Measurements from ENCODE around the gene SIAH3.
"Not testable (repeated sequence)": the region's sequence is repeated elsewhere in the genome, so short reads cannot be mapped to it uniquely, and the experiment has no call there.

Gene SIAH3, protein sequence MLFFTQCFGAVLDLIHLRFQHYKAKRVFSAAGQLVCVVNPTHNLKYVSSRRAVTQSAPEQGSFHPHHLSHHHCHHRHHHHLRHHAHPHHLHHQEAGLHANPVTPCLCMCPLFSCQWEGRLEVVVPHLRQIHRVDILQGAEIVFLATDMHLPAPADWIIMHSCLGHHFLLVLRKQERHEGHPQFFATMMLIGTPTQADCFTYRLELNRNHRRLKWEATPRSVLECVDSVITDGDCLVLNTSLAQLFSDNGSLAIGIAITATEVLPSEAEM

DNA sequence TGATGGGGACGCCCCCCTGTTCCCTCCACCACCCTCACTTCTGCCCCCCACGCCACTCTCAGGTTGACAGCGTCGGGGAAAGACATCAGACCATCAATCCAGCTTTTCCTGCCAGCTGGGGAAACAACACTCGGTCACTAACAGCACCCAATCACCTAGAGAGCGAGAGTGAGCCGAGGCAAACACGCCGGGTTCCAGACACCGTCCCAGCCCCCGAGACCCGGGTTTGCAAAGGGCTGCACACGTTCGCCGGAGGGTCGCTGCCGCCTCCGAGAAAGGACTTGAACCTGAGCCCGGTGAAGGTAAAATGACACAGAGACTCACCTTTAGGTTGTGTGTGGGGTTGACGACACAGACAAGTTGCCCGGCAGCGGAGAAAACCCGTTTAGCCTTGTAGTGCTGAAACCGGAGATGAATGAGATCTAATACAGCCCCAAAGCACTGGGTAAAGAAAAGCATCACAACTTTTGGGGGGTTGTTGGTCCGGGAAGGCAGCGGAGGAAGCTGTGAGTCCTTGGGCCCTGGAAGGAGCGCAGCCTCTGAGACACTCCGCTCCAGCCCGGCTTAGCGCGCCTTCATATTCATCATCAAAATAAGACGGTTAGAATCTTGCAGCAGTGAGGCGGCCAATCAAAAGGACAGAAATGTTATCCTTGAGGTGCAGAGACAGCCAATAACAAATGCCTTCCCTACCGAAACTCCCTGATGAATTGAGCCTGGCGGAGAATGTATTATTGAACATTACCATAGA lies at the start of gene SIAH3:
TSS of gene SIAH3 (minus strand) at position 583 of the 751 bp plus-strand sequence. CDS start at position 459, 124 bp downstream.
- peak; percentile 11 for DNase-seq

DNA sequence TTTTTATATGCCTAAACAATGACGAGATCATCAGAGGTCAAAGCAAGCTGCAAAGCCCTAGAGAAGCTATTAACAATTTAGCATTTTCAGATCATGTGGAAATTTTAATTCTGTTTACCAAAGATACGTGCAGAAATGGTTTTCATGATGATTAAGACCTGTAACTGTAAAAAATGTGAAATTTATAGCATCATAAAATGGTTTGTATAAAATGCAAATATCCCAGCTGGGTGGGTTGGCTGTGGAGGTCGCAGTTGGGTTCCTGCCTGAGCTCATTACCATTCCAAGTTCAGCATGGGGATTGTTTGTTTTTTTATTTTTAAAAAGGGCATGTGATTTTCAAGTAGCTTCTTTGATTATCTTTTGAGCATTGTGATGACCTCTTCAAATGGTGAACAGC lies 47.9 kb upstream of the SIAH3 start:
- no peak for DNase-seq

DNA sequence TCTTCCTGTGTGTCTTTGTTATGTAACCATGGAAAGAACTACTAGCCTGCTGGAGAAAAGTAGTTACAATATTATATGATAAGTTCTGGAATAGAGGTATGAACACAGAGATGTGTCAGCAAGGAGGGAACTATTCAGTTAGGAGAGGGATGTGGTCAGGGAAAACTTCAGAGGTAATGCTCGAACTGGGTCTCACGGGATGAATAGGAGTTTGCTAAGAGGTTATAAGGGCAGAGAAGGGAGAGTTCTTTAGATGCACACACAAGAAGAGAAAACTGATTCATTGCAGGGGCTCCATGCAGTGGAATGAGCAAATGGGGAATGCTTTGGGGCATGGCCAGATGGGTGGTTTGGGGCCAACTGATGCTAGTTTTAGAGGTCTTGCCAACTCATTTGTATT lies 46.0 kb upstream of the SIAH3 start:
- no peak for DNase-seq

DNA sequence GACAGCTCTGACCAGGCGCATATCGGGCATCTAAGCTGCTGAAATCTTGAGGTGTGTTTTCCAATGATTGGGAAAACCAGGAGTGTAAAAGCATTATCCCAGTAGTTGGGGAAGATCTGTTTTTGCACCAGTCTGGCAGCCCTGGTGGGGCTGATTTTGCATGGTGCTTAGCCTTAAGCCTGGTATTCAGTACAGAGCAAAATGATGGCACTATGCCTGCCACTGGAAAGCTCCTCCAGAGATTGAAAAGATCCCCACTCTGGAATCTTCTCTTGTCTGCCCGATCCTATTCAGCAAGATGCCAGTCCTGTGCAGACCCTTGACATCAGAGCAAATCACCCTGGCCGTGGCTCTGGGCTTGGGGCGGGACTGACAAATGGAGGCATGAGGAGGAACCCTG lies 44.7 kb upstream of the SIAH3 start:
- no peak for DNase-seq

DNA sequence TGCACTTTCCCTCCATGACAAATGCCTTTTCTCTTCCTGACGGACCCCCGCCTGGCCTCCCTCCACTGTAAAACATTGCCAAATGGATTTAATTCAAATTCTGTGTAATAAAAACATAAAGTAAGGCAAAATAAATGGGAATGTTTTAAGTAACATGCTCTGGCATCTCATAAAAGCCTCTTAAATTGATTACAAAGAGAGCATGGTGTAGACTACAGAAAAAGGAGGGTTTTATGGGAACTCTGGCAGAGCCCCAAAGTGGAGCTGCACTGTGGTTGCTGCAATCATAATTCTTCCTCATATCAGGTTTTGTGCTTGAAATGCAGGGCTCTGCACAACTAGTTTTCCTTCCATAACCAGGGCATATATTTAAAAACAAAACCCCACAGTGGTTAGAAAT lies 44.3 kb upstream of the SIAH3 start:
- no peak for DNase-seq

DNA sequence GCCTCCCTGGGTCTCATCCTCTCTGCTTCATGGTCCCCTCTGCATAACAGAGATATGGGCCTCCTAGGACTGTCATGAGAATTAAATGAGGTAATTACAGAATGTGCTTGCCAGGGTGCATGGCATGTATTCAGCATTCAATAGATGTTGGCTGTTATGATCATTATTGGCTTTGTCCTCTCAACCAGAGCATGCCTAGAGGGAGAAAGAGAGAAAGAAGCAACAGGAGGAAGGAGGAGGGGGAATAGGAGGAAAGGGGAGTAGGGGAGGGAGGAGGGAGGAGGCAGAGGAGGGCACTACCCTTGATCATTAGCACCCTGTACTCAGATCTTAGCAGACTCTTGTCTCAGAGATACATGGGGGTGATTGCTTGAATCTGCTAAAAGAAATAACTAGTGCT lies 41.0 kb upstream of the SIAH3 start:
- no peak for DNase-seq

DNA sequence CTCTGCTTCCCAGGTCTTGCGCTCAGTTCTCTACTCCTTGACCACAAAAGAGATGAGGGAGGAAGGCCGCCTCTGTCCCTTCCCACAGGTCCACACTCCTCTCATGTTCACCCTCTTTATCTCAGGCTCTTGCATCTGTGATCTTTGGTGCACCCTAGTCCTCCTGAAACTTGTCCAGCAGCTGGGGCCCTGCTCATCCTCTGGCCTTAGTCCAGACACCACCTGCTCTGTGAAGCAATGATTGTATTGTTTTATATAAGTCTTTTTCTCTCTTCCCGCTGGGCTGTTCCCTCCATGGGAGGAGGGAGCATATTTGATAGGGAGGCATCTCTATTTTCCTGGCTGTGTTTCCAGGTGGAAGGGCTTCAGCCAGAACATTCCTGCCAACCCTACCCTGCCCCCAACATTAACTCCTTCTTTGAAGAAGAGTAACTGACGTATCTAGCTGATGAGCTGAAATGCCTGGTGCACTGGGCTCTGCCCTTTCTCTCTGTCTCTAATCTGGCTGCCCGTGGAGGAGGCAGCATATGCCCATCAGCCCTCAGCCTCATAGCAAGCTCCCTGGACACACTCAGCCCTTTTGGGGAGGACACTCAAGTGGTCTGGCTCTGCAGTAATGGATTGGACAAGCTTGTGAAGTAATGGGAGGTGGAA lies 38.2 kb upstream of the SIAH3 start:
- DNase-seq: no peak

DNA sequence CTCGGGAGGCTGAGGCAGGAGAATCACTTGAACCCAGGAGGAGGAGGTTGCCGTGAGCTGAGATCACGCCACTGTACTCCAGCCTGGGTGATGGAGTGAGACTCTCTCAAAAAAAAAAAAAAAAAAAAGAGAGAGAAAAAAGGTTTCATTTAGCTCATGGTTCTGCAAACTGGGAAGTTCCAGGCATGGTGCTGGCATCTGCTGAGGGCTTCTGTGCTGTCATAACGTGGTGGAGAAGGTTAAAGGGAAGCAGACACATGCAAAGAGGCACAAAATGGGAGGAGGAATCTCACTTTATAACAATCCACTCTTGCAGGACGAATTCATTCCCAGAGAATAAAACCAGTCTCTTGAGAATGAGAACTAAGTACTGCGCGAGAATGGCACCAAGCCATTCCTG lies 34.9 kb upstream of the SIAH3 start:
- no peak for DNase-seq

DNA sequence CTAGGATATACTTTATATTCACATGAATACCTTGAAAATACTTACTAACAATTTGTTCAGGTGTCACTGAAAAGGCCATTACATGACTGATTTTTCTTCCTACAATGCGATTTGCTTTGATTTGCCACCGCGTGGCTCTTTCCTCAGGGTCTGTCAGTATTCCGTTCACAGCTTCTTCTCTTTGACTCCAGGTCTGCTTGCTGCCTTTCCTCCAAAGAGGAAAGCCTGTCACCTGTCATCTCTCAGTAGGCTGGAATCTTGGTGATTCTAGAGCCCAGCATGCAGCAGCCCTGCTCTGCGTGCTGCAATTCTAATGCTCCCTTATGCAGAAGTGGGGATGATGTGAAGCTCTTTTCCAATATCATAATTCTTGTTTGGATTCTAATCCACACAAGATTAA lies 33.6 kb upstream of the SIAH3 start:
- DNase-seq: no peak

DNA sequence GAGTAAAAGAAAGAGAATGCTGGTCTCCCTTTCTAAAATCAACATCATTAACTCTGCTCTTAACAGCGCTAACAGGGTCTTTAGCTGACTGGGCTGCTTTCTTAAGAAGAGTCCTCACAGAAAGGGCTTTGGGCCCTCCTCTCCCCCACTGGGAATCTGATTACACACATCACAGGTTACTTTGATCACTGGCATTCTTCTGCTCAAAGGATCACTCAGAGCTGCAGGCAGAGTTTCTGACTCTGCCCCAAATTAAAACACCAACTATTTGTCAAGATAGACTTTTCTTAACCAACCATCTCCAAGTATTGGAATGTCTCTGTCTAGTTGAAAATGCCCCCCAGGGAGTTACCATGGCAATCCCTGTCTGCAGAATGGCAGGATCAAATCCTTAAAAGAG lies 31.1 kb upstream of the SIAH3 start:
- DNase-seq: no peak

DNA sequence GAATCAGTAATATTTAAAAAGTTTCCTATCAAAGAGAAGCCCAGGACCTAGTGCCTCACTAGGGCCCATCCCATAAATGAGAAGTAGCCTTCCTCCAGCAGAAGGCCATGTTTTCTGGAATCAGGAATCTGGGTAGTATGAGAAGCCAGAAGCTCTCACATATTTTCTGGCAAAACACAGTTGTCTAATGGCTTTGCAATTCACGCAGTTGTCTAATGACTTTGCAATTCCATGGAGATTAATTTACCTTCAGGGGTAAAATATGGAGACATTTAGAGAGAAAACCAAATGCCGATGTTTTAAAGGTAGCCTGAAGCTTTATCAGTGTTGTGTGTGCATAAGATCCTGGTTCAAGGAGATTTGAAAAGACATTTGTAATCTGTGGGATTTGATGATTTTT lies 29.8 kb upstream of the SIAH3 start:
- DNase-seq: no peak

DNA sequence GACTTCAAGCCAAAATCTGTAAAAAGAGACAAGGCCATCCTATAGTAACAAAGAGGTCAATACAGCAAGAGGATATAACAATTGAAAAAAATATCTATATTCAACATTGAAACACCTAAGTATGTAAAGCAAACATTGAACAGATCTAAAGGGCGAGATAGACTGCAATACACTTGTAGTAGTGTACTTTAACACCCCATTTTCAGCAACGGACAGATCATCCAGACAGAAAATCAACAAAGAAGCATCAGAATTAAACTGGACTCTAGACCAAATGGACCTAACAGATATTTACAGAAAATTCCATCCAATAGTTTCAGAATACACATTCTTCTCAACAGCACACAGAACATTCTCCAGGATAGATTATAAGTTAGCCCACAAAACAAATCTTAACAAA lies 28.7 kb upstream of the SIAH3 start:
- DNase-seq: no peak

DNA sequence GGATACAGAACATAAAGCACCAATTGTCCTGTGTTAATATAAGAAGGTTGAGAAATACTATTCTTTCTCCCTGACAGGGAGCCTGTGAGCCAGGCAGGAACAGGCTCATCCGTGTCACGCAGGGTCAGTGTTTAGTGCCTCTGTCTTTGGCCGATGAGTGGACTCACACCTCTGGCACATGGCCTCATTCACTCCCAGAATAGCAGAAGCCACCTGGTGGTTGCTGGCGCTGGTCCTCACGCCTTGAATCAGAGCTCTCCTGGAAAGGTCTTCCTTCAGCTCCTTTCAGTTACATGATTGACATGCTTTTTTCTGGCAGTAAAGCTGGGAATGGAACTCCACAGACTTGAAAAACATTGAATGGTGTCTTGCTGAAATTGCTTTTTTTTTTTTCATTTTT lies 28.1 kb upstream of the SIAH3 start:
- no peak for DNase-seq

DNA sequence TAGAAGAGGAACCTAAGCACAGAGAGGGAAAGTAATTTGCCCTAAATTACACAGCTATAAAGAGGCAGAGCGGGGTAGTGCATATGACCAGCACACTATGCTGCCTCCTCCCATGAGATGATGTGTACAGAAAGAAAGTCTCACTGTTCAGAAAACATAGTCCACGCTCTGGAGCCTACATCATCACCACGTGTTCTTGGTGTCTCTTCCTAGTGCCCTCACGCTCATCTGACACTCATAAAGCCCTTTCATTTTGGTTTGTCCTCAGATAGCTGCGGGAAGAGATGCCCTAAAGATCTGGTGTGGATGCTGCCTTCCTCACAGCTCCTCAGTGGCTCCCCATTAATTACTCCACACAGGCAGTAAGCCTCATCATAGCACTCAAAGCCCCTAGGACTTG lies 27.4 kb upstream of the SIAH3 start:
- no peak for DNase-seq

DNA sequence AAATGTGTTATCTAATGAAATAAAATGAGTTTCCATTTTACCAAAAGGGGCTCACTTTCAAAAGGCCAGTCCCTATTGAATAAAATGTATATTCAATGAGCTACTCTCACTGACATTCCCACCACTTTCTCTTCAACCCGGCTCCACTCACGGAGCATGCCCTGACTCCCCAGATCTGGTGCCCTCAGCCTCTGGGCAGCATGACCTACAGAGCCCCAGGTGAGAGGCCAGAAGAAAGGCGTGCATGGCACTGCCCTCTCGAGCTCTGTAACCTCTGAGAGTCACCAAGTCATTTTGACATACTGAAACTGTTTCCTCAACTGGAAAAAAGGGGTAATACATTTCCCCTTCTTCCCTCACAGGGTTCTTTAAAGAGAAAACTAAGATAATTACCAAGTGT lies 25.2 kb upstream of the SIAH3 start:
- DNase-seq: no peak

DNA sequence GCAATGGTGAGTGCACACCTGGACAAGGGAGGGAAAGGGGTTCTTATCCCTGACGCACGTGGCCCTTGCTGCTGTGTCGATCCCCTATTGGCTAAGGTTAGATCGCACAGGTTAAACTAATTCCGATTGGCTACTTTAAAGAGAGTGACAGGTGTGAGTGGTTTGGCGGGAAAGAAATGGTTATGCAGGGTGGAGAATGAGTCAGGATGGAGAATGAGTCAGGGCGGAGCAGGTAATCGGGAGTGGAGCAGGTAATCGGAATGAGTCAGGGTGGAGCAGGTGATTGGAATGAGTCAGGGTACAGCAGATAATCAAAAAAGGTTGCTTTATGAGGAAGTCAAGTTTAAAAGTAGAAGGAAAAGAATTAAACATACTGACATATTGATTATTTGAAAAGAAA lies 24.4 kb upstream of the SIAH3 start:
- no peak for DNase-seq

DNA sequence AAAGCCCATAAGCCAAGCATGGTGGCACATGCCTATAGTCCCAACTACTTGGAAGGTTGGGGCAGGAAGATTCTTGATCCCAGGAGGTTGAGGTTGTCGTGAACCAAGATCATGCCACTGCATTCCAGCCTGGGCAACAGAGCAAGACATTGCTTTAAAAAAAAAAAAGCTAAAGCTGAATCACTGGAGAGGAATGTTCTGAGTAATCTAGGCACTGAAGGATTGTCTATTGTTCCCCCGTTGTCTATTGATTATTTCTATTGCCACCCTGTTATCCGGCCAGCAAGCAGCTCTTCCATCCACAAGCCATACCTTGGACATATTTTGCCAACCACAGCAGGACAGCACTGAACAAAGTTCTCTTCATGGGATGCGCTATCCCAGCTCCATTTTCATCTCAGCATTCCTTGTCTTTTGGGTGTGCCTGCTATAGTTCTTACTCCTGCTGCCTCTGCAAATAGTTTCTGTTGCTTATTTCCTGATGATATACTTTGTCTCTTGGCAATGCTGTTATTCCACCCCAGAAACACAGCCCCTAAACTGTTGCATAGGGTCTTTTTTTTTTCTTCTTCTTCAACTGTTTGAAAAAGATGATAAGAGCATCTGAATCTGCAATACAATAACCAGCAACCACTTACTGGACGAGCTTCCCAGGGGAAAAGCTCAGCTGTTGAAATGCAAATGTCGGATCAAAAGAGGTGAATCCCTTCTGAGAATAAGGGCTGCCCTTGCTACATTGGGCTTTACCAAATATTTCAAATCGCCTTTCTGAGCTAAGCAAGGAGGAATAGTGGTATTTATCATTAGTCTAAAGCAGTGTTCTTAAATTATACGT lies 22.2 kb upstream of the SIAH3 start:
- DNase-seq: no peak

DNA sequence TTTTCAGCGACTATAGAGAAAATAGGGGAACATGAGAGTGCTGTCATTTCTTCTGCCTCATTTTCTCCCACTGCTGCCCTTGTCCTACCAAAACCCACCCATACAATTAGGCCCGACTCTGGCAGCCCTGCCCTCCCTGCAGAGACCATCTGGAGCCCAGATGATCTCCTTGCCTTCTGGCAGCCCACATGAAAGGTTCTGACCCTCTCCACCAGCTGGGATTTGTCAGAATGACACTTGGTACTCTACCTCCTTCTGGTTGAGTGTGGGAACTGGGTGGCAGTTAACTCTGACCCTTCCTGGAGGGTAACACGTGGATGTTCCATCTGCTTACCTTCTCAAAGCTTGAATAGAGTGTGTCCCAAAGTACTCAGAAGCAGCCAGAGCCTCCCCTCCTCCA lies 21.0 kb upstream of the SIAH3 start:
- no peak for DNase-seq

DNA sequence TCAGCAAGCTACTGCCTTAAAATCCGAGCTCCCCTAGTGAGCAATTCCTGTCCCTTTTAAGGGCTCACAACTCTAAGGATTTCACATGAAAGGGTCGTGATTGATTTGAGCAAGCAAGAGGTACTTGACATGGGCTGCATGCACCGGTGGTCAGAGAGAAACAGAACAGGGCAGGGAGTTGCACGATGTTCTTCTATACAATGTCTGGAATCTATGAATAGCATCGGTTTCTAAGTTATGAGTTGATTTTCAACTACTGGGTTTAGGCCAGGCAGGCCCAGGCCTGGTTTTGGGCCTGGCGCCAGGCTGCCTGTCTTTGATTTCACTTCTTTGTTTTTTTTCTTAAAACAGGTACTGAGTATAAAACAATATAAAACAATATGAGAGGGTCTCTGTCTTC lies 19.6 kb upstream of the SIAH3 start:
- DNase-seq: not testable (repeated sequence)

DNA sequence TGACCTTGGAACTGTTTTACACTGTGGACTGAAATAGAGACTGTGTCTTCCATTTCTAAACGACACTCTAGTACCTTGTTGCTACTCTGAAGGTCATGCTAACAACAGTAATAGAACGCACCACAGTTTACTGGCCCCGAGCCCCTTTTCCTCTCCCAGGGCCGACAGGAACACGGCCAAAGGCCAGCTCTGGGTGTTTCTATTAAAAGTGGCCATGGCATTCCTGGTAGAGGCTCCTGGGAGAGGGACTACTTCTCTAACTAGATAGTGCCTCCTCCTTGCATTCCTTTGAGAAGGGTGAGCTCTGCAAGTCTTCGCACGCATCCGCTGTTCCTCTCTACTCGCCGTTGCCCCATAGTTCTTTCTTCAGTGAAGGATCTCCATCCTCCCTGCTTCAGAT lies 18.7 kb upstream of the SIAH3 start:
- no peak for DNase-seq

DNA sequence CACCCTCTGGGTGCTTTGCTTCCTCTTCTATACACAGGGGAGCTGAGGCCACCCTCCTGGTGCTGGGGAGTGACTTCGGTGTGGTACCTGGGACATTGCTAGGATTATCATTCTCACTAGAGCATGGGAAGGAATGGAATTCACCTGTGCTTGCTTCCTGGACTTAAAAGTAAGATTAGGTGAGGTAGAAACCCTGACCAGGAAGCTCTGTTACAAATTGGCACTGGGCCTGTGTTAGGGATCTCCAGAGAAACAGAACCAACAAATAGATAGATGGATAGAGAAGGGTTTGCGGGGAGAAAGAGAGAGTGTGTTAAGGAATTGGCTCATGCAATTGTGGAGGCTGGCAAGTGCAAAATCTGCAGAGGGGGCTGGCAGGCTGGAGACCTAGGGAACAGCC lies 13.9 kb upstream of the SIAH3 start:
- no peak for DNase-seq

DNA sequence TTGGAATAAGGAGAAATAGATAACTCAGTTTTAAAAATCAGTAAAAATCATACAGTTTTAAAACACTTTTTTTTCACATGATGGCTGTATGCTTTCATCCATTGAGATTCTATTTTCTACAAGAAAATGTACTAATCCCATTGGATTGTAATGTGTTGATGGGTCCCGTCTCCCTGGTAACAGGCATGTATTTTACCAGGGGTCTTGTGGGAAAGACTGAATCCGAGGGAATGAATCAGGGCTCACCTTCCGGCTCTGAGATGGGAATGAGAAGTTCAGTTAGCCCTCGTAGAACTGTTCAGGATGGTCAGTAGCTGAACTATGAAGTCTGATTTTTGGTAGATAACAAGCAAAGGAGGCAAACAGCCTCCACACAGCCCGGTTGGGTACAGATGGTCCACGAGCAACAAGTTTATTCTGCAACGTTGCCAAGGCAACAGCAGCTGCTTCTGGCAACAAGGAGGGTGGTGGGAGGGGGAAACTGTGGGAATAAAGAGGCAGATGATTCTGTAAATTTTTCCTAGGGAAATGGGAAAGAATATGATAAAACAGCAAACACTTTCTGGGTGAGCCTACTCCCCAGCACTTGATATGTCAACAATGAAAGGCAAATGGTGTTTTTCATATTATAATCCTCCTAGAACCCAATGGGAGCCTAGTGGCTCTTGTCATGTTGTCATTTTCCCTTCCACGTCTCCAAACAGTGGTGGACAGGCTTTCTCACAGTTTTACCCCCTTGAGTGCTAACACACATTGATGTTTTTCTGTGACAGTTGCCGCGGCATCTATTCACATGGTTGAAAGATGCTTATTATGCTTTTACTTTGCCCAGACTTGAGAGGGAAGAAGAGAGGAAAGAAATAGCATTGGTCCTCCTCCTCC lies 12.4 kb upstream of the SIAH3 start:
- no peak for DNase-seq

Measured in activated gamma-delta T cell treated with Interleukin-2 at 50 U/mL for 16 hours (primary cell).